SK-N-SH (cell line): Measurements from ENCODE around the gene DHX9.

Experiments
- ELF1 ChIP-seq: IDR thresholded peaks from 2 replicates; pipeline ENCODE4 v1.4.0; 2012
- EZH2phosphoT487 ChIP-seq: fragments of 200-600 bp; sonication (generic); IDR thresholded peaks from 2 replicates; pipeline ENCODE4 v1.6.1; 2017; ENCODE audit warnings: low read depth, mixed run types, mild to moderate bottlenecking, antibody characterized with exemption, moderate library complexity, borderline replicate concordance
- JUND ChIP-seq: IDR thresholded peaks from 2 replicates; pipeline ENCODE4 v1.4.0; 2012
- RXRA ChIP-seq: IDR thresholded peaks from 2 replicates; pipeline ENCODE4 v1.4.0; 2012; ENCODE audit warnings: low read depth, mild to moderate bottlenecking, borderline replicate concordance
- TF ChIP-seq, protein P1 (sequence below): fragments of 200-600 bp; sonication (generic); IDR thresholded peaks from 2 replicates; pipeline ENCODE4 v1.6.1; 2017; ENCODE audit warnings: antibody characterized with exemption, mild to moderate bottlenecking, moderate library complexity

DNA sequence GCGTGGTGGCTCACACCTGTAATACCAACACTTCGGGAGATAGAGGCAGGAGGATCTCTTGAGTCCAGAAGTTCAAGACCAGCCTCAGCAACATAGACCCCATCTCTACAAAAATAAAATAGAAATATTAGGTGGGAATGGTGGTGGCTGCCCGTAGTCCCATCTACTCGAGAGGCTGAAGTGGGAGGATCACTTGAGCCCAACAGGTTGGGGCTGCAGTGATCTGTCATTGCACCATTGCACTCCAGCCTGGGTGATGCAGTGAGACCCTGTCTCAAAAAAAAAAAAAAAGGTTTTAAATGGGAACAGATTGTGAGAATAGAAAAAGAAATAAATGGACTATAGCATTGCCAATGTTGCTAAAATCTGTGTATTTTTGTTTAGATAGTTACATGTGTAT is 11.2 kb downstream of the DHX9 start:
- TF ChIP-seq JUND (no peak), EZH2phosphoT487 (no peak), ELF1 (no peak), RXRA (no peak)
- TF ChIP-seq, protein P1, sequence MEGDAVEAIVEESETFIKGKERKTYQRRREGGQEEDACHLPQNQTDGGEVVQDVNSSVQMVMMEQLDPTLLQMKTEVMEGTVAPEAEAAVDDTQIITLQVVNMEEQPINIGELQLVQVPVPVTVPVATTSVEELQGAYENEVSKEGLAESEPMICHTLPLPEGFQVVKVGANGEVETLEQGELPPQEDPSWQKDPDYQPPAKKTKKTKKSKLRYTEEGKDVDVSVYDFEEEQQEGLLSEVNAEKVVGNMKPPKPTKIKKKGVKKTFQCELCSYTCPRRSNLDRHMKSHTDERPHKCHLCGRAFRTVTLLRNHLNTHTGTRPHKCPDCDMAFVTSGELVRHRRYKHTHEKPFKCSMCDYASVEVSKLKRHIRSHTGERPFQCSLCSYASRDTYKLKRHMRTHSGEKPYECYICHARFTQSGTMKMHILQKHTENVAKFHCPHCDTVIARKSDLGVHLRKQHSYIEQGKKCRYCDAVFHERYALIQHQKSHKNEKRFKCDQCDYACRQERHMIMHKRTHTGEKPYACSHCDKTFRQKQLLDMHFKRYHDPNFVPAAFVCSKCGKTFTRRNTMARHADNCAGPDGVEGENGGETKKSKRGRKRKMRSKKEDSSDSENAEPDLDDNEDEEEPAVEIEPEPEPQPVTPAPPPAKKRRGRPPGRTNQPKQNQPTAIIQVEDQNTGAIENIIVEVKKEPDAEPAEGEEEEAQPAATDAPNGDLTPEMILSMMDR, result no peak
